Thyroid gland (tissue), 4 donors: Measurements from ENCODE around the gene CYFIP2. TPM values are rescaled to one million over a fixed set of nuclear protein-coding genes. Genes with fewer than 3 reads are reported as not detected.

Experiments used
- DNase-seq, 2 donors: peaks; one replicate each; pipeline ENCODE4 v3.0.0-alpha.2; 2019
- H3K27ac ChIP-seq, 3 donors: fragments of 200-600 bp; sonication (generic); 1 replicate in 2 of 3; 2 replicates in 1 of 3; pipeline ENCODE4 v1.5.1; 2016 to 2019; ENCODE audit warnings: mild to moderate bottlenecking in 1 of 3, moderate library complexity in 1 of 3
- H3K27me3 ChIP-seq: fragments of 200-600 bp; sonication (generic); one replicate; pipeline ENCODE4 v1.5.1; 2019
- H3K36me3 ChIP-seq, 2 donors: fragments of 200-600 bp; sonication (generic); one replicate each; pipeline ENCODE4 v1.5.1; 2016 to 2019
- H3K4me1 ChIP-seq, 2 donors: fragments of 200-600 bp; sonication (generic); one replicate each; pipeline ENCODE4 v1.5.1; 2017 to 2019
- H3K4me3 ChIP-seq, 3 donors: fragments of 200-600 bp; sonication (generic); replicated peaks in 1 of 3; 1 replicate in 2 of 3; 2 replicates in 1 of 3; pipeline ENCODE4 v1.5.1; 2016; ENCODE audit warnings: mild to moderate bottlenecking in 1 of 3
- H3K9me3 ChIP-seq: fragments of 200-600 bp; sonication (generic); one replicate; pipeline ENCODE4 v1.5.1; 2017
- CTCF ChIP-seq, 6 experiments: fragments of 200-600 bp in 3 of 6; fragments of 450-650 bp in 3 of 6; sonication (generic) in 3 of 6; IDR thresholded peaks; one replicate each; pipeline ENCODE4 v1.5.1; 2016 to 2019; ENCODE audit warnings: antibody characterized with exemption in 6 of 6, mild to moderate bottlenecking in 2 of 6, inconsistent platforms in 1 of 6, moderate library complexity in 1 of 6
- POLR2A ChIP-seq, 2 donors: fragments of 450-650 bp; IDR thresholded peaks; one replicate each; pipeline ENCODE4 v1.6.1; 2017; ENCODE audit warnings: antibody characterized with exemption in 2 of 2, mild to moderate bottlenecking in 2 of 2, moderate library complexity in 1 of 2
- WGBS, 2 donors: methylation state at CpG; one replicate each; pipeline ENCODE4 v1.1.5; 2017; 5-methylcytosine and 5-hydroxymethylcytosine counted together
- intact Hi-C: fragments of 100-400 bp; cut with DNase I; formaldehyde crosslinking; loops from one replicate; pipeline ENCODE4 v1.15.1; 2023
- total RNA-seq, 4 donors: library from RNA; depleted of rRNA; stranded (reverse); fragments of >200 nt; gene quantifications; one replicate each; pipeline ENCODE4 v1.2.3, GENCODE V29; 2016

The CYFIP2 gene
- total RNA-seq, 4 donors from 2014 or later = 18.3 to 73.5 (median 34.6) TPM

- 82 to 89% methylated on average over 8 of the region's 8 CpGs for WGBS, 2 donors
Observed at GRCh38 chr5:157335534-157336422, 69.9 kb downstream of the CYFIP2 start.

GRCh38 chr5:157336423-157336744 lies 70.5 kb downstream of the CYFIP2 start:
- WGBS, 2 donors = 93 to 95% methylated on average over 3 of the region's 3 CpGs
- H3K4me3 ChIP-seq = no peak overlapping the region
- DNase-seq = no peak
- no peak overlapping the region for H3K27ac ChIP-seq
- no peaks in the 10 kb centered on the region for H3K27me3 ChIP-seq
- intact Hi-C loops = no loop called here
- H3K9me3 ChIP-seq = no peaks in the 10 kb centered on the region
- H3K36me3 ChIP-seq = no peaks in the 10 kb centered on the region
- TF ChIP-seq POLR2A (IDR thresholded peaks at IDR 0.05) (no peak), CTCF (IDR thresholded peaks at IDR 0.05) (no peak)
- H3K4me1 ChIP-seq = peaks cover under 1 to 4% of the 10 kb centered on the region in 2 donors

More at GRCh38 chr5:157335534-157336422, 69.9 kb downstream of the CYFIP2 start:
- H3K27me3 ChIP-seq = no peaks in the 10 kb centered on the region
- no peaks in the 10 kb centered on the region for H3K4me1 ChIP-seq
- H3K4me3 ChIP-seq = no peak overlapping the region
- no peak for TF ChIP-seq POLR2A (IDR thresholded peaks at IDR 0.05)
- TF ChIP-seq CTCF (IDR thresholded peaks at IDR 0.05) = no peak
- DNase-seq = no peak
- intact Hi-C loops = no loop called here
- no peaks in the 10 kb centered on the region for H3K9me3 ChIP-seq
- H3K27ac ChIP-seq = no peak overlapping the region
- no peaks in the 10 kb centered on the region for H3K36me3 ChIP-seq

- H3K36me3 ChIP-seq = no peaks in the 10 kb centered on the region
- H3K27ac ChIP-seq = no peak overlapping the region
- 91 to 97% methylated on average over 1 of the region's 1 CpG for WGBS, 2 donors
- peaks cover 22 to 30% of the 10 kb centered on the region in 2 donors for H3K4me1 ChIP-seq
- no peak overlapping the region for H3K4me3 ChIP-seq
- no peak for TF ChIP-seq CTCF (IDR thresholded peaks at IDR 0.05)
- TF ChIP-seq POLR2A (IDR thresholded peaks at IDR 0.05) = no peak
- DNase-seq = no peak
- H3K27me3 ChIP-seq = no peaks in the 10 kb centered on the region
- intact Hi-C loops = no loop called here
- H3K9me3 ChIP-seq = no peaks in the 10 kb centered on the region
Observed at GRCh38 chr5:157339409-157339808, 73.5 kb downstream of the CYFIP2 start.

GRCh38 chr5:157342822-157343402 lies 77.0 kb downstream of the CYFIP2 start:
- Histone ChIP-seq H3K4me3 (no peak overlapping the region), H3K9me3 (no peaks in the 10 kb centered on the region), H3K27ac (peak overlapping the region; percentile 15 to 87 (median 79)), H3K4me1 (peaks cover 24 to 39% of the 10 kb centered on the region in 2 donors), H3K27me3 (no peaks in the 10 kb centered on the region), H3K36me3 (no peaks in the 10 kb centered on the region)
- 89 to 91% methylated on average over 16 of the region's 16 CpGs for WGBS, 2 donors
- DNase-seq = peak in 1 of 2 donors; percentile 10
- intact Hi-C loops = no loop called here
- TF ChIP-seq CTCF (IDR thresholded peaks at IDR 0.05) = peak in 2 of 6 experiments; percentile 7 to 26
- TF ChIP-seq POLR2A (IDR thresholded peaks at IDR 0.05) = no peak
